ENCODE results near the gene PPP2CA.
"Not testable (repeated sequence)": the region's sequence is repeated elsewhere in the genome, so short reads cannot be mapped to it uniquely, and the experiment has no call there.

Gene PPP2CA

GRCh38 chr5:134161513-134162395, 64.1 kb downstream of the PPP2CA start:
- no peak overlapping the region for H3K4me3 ChIP-seq (ENCODE audit: low read depth, low read length)
- no peak for DNase-seq (ENCODE audit: low read depth)
- TF ChIP-seq, protein P1, sequence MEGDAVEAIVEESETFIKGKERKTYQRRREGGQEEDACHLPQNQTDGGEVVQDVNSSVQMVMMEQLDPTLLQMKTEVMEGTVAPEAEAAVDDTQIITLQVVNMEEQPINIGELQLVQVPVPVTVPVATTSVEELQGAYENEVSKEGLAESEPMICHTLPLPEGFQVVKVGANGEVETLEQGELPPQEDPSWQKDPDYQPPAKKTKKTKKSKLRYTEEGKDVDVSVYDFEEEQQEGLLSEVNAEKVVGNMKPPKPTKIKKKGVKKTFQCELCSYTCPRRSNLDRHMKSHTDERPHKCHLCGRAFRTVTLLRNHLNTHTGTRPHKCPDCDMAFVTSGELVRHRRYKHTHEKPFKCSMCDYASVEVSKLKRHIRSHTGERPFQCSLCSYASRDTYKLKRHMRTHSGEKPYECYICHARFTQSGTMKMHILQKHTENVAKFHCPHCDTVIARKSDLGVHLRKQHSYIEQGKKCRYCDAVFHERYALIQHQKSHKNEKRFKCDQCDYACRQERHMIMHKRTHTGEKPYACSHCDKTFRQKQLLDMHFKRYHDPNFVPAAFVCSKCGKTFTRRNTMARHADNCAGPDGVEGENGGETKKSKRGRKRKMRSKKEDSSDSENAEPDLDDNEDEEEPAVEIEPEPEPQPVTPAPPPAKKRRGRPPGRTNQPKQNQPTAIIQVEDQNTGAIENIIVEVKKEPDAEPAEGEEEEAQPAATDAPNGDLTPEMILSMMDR (IDR thresholded peaks at IDR 0.05; ENCODE audit: insufficient read depth, low read depth, low read length, missing control alignments) = no peak

DNA sequence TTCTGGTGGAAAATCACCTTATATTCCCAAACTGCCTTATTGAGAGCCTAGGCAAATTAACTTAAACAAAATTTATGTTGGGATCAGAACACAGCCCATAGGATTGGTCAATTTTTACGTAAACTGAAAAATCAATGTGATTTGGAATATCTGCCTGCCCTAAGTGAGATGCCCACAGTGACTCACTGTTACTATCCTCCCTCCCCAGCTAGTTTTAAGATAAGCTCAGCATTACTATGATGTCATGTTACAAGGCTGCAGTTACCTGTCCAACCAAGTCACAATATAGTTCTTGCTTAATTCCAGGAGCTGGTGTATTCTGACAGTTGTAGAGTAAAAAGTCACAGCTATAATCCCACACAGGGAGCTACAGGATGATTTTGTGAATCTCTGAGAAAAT, 72.2 kb downstream of the PPP2CA start:
- no peak overlapping the region for H3K4me3 ChIP-seq (ENCODE audit: low read depth, low read length)
- DNase-seq (ENCODE audit: low read depth) = no peak
- TF ChIP-seq, protein P1 (IDR thresholded peaks at IDR 0.05; ENCODE audit: insufficient read depth, low read depth, low read length, missing control alignments) = no peak

GRCh38 chr5:134153241-134153640, 72.6 kb downstream of the PPP2CA start:
- TF ChIP-seq, protein P1 (IDR thresholded peaks at IDR 0.05; ENCODE audit: insufficient read depth, low read depth, low read length, missing control alignments) = no peak
- no peak for DNase-seq (ENCODE audit: low read depth)
- no peak overlapping the region for H3K4me3 ChIP-seq (ENCODE audit: low read depth, low read length)

DNA sequence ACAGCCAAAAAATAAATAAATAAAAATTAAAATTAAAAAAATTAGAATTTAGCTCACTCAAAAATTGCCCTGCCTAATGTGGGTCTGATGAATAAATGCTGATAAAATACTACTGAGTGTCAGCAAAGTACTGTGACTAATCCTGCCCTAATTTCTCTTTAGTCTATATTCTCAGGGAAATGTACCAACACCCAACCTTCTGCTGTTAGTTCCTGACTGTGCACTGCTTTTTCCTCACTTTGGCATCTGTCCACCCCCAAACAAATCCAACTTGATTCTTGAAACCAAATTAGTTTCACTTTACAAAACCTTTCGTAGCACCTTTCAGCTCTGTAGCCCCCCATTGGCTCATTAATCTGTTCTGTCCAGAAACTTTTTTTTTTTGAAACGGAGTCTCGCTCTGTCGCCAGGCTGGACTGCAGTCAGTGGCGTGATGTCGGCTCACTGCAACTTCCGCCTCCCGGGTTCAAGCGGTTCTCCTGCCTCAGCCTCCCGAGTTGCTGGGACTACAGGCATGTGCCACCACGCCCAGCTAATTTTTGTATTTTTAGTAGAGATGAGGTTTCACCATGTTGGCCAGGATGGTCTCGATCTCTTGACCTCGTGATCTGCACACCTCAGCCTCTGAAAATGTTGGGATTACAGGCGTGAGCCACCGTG, 73.6 kb downstream of the PPP2CA start:
- not testable (repeated sequence) for H3K4me3 ChIP-seq (ENCODE audit: low read depth, low read length); DNase-seq (ENCODE audit: low read depth)

DNA sequence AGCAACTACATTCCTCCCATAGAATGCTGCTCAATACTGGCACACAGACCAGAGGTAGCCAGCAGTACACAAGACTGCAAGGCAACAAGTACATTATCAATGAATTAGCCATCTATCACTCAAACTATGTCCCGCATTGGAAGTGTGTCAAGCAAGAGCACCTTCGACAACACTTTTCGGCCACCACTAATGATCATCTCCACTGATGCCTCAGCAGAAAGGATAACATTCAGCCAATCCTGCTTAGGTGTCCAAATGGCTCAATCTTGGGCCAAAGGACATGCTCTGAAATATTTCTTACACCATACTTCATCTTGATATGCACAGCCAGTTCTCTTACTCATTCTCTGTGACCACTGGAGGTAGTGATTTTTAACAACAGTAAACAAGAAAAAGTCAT, 74.2 kb downstream of the PPP2CA start:
- DNase-seq (ENCODE audit: low read depth) = no peak
- TF ChIP-seq, protein P1 (IDR thresholded peaks at IDR 0.05; ENCODE audit: insufficient read depth, low read depth, low read length, missing control alignments) = no peak
- H3K4me3 ChIP-seq (ENCODE audit: low read depth, low read length) = no peak overlapping the region

GRCh38 chr5:134149571-134150303, 76.1 kb downstream of the PPP2CA start:
- TF ChIP-seq, protein P1 (IDR thresholded peaks at IDR 0.05; ENCODE audit: insufficient read depth, low read depth, low read length, missing control alignments) = no peak
- DNase-seq (ENCODE audit: low read depth) = no peak

GRCh38 chr5:134148986-134149539, 76.8 kb downstream of the PPP2CA start:
- no peak for DNase-seq (ENCODE audit: low read depth)
- TF ChIP-seq, protein P1 (IDR thresholded peaks at IDR 0.05; ENCODE audit: insufficient read depth, low read depth, low read length, missing control alignments) = no peak
- H3K4me3 ChIP-seq (ENCODE audit: low read depth, low read length) = no peak overlapping the region

More at GRCh38 chr5:134149571-134150303, 76.1 kb downstream of the PPP2CA start:
- no peak overlapping the region for H3K4me3 ChIP-seq (ENCODE audit: low read depth, low read length)

Measured in GM12865 (cell line).